GM12878 (cell line): ENCODE data around the gene SURF4.

ENCODE experiments used
- CUX1 ChIP-seq: IDR thresholded peaks from 2 replicates; pipeline ENCODE4 v1.6.1; 2012; ENCODE audit warnings: improper control_type of control experiment, low read depth, low read length; ENCODE audit not compliant: insufficient replicate concordance
- E2F4 ChIP-seq: IDR thresholded peaks from 2 replicates; pipeline ENCODE4 v1.6.1; 2012; ENCODE audit warnings: low read depth, low read length, improper control_type of control experiment
- HDAC2 ChIP-seq: fragments of 200-600 bp; sonication (generic); IDR thresholded peaks from 2 replicates; pipeline ENCODE4 v1.6.1; 2017
- IKZF1 ChIP-seq: fragments of 450-650 bp; conservative IDR thresholded peaks from 2 replicates; pipeline ENCODE4 v1.6.1; 2017; ENCODE audit warnings: antibody characterized with exemption, mild to moderate bottlenecking
- JUNB ChIP-seq: IDR thresholded peaks from 2 replicates; pipeline ENCODE4 v1.6.1; 2016; ENCODE audit warnings: antibody characterized with exemption, mild to moderate bottlenecking
- MAX ChIP-seq: IDR thresholded peaks from 2 replicates; pipeline ENCODE4 v1.6.1; 2012; ENCODE audit warnings: low read depth, low read length, improper control_type of control experiment
- POLR2A ChIP-seq: IDR thresholded peaks from 2 replicates; pipeline ENCODE4 v1.6.1; 2011; ENCODE audit warnings: low read depth, mild to moderate bottlenecking, low read length
- POLR2AphosphoS5 ChIP-seq: IDR thresholded peaks from 2 replicates; pipeline ENCODE4 v1.6.1; 2011; ENCODE audit warnings: mild to moderate bottlenecking, low read length, inconsistent platforms
- RFX5 ChIP-seq: IDR thresholded peaks from 2 replicates; pipeline ENCODE4 v1.6.1; 2011; ENCODE audit warnings: low read depth, low read length, improper control_type of control experiment
- TBL1XR1 ChIP-seq: IDR thresholded peaks from 2 replicates; pipeline ENCODE4 v1.6.1; 2012; ENCODE audit warnings: low read depth, low read length, improper control_type of control experiment
- ZNF274 ChIP-seq: IDR thresholded peaks from one replicate; pipeline ENCODE4 v1.8.0; 2011; ENCODE audit not compliant: insufficient read length, insufficient read depth
- TF ChIP-seq, protein P1 (sequence below), 3 experiments: IDR thresholded peaks in 2 of 3; conservative IDR thresholded peaks in 1 of 3; 2 replicates each; pipeline ENCODE4 v1.5.1; 2011; ENCODE audit warnings: low read depth in 3 of 3, low read length in 3 of 3, mild to moderate bottlenecking in 3 of 3, control low read depth in 2 of 3, moderate library complexity in 2 of 3, inconsistent platforms in 1 of 3, mixed read lengths in 1 of 3; ENCODE audit not compliant: control insufficient read depth in 2 of 3, insufficient read depth in 1 of 3; ENCODE audit errors: extremely low read depth in 1 of 3

- TF ChIP-seq JUNB (no peak), POLR2A (no peak), POLR2AphosphoS5 (no peak), ZNF274 (no peak), IKZF1 (no peak), MAX (no peak), CUX1 (no peak), E2F4 (no peak), TBL1XR1 (no peak), HDAC2 (no peak), RFX5 (no peak)
- TF ChIP-seq, protein P1, sequence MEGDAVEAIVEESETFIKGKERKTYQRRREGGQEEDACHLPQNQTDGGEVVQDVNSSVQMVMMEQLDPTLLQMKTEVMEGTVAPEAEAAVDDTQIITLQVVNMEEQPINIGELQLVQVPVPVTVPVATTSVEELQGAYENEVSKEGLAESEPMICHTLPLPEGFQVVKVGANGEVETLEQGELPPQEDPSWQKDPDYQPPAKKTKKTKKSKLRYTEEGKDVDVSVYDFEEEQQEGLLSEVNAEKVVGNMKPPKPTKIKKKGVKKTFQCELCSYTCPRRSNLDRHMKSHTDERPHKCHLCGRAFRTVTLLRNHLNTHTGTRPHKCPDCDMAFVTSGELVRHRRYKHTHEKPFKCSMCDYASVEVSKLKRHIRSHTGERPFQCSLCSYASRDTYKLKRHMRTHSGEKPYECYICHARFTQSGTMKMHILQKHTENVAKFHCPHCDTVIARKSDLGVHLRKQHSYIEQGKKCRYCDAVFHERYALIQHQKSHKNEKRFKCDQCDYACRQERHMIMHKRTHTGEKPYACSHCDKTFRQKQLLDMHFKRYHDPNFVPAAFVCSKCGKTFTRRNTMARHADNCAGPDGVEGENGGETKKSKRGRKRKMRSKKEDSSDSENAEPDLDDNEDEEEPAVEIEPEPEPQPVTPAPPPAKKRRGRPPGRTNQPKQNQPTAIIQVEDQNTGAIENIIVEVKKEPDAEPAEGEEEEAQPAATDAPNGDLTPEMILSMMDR (IDR thresholded peaks at IDR 0.05 in 2 of 3, conservative IDR thresholded peaks at IDR 0.05 in 1 of 3; ENCODE audit: control insufficient read depth in 2 of 3, extremely low read depth in 1 of 3, insufficient read depth in 1 of 3, low read depth in 3 of 3, low read length in 3 of 3) = no peak
These were observed 13.2 kb upstream of the SURF4 start for GRCh38 chr9:133389025-133389557.
